Stimulated activated CD8-positive, alpha-beta memory T cell treated with anti-CD3 and anti-CD28 coated beads, Interleukin-15, amount 100 ng/mL, for 1 hour (primary cell): ENCODE results near the gene GCSAML.
"Not testable (repeated sequence)": the region's sequence is repeated elsewhere in the genome, so short reads cannot be mapped to it uniquely, and the experiment has no call there.

Experiments used
- DNase-seq: peaks from one replicate; pipeline ENCODE4 v3.0.0-alpha.2; 2020; ENCODE audit warnings: low read depth

The GCSAML gene

GRCh38 chr1:247548769-247549182, at the start of gene GCSAML:
TSS of gene GCSAML (plus strand) at chr1:247549134. CDS start at chr1:247549192, 58 bp downstream.
- no peak for DNase-seq

- DNase-seq, result no peak
These were observed 48.1 kb upstream of the GCSAML start for GRCh38 chr1:247500865-247501264.

- no peak for DNase-seq
These were observed 42.1 kb upstream of the GCSAML start for GRCh38 chr1:247506831-247507230.

GRCh38 chr1:247517795-247518612, 30.9 kb upstream of the GCSAML start:
- DNase-seq, result no peak

GRCh38 chr1:247518613-247518891, 30.4 kb upstream of the GCSAML start:
- DNase-seq, result no peak

GRCh38 chr1:247521886-247522285, 27.0 kb upstream of the GCSAML start:
- DNase-seq, result not testable (repeated sequence)

GRCh38 chr1:247528812-247529474, 20.0 kb upstream of the GCSAML start:
- no peak for DNase-seq

DNA sequence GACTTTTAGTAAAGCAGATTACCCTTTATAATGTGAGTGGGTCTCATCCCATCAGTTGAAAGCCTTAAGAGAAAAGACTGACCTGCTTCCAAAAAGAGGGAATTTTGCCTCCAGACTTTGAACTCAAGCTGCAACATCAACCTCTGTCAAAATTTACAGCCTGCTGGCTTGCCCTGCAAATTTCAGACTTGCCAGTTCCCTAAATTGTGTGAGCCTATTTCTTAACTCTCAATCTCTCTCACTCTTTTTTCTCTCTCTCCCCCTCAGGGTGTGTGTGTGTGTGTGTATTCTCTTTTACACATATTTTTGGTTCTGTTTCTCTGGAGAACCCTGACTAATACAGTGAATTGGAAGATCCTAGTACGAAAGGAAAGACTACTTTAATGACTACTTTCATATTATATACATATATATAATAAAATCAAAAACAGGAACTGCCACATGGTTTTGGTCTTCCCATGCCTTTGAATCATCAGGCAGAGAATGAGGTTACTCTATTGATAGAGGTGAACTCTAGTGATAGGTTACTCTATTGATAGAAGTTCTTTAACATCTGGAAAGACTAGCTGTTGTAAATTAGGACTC, 19.1 kb upstream of the GCSAML start:
- DNase-seq, result no peak

DNA sequence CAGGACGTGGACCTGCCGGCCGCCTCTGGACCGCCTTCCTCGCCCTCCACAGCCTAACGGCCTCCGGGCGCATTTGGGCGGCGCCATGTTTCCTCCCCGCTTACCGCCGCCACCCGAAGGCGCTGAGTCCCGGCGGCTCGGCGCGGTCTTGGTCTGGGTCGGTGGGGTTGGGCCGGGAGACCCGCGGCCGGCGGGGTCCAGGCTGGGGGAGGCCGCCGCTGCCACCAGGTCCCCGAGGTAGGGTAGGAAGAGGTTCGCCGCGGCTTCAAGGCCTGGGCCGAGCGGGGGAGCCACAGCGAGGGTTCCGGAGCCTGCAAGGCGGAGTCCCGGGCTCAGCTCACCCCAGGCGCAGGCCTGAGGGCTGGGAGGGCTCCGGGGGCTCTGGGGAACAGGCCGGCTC, 18.1 kb upstream of the GCSAML start:
- DNase-seq, result no peak

DNA sequence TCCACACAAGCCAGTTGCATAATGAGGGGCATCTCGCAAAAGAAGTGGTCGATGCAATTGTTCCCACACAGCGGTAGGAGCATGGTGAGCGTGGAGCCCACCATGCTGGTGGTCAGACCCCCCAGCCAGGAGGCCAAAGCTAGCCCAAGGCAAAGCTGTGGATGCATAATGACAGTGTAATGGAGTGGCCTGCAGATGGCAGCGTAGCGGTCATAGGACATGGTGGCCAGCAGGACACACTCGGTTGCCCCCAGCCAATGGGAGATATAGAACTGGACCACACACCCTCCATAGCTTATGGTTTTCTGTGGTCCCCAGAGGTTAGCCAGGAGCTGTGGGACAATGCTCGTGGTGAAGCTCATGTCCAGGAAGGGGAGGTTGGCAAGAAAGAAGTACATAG, 17.0 kb upstream of the GCSAML start:
- DNase-seq, result no peak

DNA sequence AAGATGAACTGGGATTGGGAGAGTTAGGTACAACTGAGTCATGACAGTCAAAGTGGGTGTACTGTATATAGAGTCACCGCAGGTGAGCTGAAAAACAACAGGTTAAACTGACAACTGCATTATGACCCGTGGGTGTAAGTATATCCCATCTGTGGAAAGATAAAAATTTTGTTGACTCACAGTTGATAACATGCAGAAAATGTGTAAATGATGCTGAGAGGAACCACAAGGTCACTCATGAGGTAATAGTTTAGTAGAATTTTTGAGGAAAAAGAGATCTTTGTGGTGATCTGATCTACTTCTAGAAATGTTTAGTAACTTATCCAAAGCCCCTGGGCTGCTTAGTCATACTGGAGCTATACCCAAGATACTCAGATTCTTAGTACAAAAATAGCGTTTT, 13.5 kb upstream of the GCSAML start:
- DNase-seq, result no peak

DNA sequence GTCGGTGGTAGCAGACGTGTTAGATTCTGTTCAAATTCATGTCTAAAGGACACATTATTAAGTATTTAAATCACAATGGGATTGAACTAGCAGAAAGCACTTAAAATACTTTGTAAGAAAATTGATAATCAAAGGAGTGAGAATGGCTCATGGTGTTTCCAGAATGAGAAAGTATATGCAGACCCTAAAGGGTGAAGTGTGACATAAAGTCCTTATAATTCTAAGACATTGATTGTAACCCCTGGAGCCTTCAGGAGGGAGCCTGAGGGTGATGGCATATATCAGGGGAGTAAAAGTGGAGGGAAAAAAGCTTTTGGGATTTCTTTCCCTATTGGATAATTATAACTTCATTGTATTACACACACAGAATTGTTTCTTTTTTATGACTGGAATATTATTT, 12.6 kb upstream of the GCSAML start, which contains the start of gene OR2C3:
OR2C3 (minus strand) TSS at position 101 of the 400 bp plus-strand sequence. CDS start 3,929 bp downstream, outside the sequence.
- no peak for DNase-seq

DNA sequence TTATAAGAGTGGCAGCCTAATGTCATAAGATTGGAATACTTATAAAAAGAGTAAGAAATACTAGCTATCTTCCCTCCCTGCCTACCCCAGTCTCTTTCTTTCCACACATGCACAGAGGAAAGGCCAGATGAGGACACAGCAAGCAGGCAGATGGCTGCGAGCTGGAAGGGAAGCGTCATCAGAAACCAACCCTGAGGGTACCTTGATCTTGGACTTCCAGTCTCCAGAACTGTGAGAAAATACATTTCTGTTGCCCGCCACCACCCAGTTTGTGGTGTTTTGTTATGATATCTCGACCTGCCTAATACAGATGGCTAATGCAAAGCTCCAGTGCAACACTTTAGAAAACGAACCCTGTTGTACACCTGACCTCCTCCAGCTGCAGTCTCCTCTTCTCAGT, 10.4 kb upstream of the GCSAML start:
- DNase-seq, result no peak

DNA sequence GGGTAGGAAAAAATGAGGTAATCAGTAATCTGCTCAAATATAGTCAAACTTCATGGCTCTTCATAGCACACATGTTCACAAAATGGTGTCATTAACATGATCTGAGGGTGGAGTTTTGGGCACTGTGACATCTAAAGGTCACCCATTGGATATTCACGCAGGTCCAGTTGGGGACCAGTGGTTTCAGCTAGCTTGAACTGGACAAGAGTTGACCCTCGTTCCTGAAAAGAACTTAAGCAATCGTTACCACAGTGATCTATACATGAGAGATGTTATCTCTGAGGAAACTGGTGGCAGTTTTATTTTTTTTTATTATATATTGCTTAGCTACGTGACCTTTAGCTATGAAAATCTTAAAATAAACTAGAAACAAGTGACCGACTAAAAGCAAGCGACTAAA, 9.7 kb upstream of the GCSAML start:
- no peak for DNase-seq

DNA sequence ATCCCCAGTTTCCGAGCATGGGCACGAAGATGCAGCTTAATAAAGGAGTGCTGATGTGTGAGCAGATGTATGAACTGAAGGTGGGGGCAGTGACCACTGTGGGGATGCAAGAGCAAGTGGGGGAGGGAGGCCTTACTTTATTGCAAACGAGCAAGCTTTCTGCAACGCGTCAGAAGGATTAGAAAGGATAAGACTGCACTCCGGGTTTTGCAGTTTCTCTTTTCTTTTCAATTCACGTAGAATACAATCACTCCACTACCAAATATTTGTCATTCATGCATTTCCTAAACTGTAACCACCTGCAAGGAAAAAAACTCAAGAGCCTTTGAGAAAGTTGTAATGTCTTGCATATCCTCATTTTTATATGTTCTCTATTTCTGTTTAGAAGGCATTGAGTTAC, 8.4 kb upstream of the GCSAML start:
- no peak for DNase-seq

DNA sequence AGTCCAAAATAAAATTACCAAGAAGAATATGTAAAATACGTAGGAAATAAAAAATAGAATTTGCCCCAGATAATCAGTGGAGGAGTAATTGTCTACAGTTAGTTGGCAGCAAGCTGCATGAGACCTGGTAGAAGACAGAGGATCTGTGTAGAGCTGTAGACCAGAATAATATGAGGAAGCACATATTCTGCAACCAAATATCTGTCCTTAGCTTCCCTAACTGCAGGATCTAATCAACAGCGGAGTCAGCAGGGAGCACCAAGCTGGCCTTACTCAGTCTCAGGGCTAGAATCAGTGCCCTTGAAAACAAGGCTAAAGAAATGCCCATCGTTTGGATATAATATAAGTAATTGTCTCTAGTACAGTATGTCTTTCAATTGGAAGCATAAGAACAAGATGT, 6.1 kb upstream of the GCSAML start:
- DNase-seq, result no peak

DNA sequence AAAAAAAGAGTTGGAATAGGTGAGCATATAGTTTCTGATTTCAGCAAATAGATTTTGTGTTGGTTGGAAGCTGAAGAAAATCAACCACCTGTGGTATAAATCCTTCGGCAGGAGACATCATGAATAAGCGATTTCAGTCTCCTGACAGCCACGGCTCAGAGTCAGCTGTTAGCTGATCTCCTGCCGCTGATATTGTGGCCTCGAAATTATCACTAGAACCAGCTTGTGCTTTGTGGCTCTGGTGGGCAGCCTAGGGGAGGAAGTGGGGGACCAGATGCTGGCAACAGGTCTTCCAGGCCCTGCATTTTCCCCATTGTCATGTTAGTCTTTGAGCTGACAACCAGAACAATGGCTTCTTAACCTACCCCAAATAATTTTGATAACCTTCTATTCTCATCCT, 842 bp upstream of the GCSAML start:
- DNase-seq, result no peak

- no peak for DNase-seq
These were observed 2.8 kb downstream of the GCSAML start for GRCh38 chr1:247551721-247552120.

DNA sequence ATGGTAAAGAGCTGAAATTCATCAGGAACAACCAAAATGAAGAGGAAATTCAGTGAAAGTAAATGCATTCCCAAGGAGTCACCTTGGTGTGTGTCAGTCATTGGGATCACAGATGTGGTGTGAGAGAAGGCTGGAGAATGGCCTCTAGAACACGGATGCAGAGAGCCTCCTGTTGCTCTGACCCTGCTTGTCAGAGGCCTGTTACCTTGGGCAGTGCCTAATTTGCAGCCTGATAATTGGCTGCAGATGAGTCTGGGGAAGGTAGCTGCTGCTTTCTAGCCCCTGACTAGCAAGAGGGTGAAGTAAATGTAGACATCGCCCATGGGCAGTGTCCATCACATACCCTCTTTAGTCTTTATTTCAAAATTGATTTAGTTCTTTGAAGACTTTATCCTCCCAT, 3.3 kb downstream of the GCSAML start:
- no peak for DNase-seq

GRCh38 chr1:247557926-247558674, 9.2 kb downstream of the GCSAML start:
- DNase-seq, result no peak

DNA sequence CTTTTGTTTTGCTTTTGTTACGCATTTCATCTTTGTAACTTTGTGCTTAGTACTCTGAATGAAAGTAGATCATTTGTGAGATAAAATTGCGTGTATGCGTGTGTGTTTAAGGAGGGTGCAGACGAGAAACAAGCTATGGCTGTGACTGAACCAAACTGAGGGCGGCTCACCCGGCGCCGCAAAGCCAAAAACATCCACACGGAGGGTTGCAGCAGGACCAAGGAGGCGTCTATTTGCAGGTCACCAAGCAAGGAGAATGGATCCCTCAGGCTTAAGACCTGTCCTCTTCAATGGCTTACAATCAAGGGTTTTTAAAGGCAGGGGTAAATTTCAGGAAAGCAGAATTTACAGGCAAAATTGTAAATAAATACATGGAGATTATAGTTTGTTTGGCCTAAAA, 12.8 kb downstream of the GCSAML start:
- DNase-seq, result no peak

DNA sequence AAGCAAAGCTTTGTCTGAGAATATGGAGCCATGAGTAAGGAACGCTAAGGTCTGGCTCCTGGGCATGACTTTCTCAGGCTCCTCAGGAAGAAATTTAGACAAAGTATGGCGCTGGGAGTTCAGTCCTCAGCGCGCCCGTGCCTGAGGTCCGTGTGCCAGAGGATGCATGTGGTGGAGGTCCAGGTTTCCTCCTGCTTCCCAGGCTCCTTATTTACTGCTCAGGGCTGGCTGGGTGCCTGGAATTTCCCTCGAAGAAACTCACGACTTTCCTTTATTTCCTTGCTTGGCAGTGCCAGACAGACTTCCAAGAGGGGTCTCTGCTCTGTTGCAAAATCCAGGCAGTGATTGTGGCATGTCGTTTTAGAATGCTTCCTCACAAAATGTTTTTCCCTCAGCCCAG, 13.3 kb downstream of the GCSAML start:
- no peak for DNase-seq

GRCh38 chr1:247574236-247574635, 25.3 kb downstream of the GCSAML start:
- DNase-seq, result no peak
